Thyroid gland (tissue), 4 donors: Measurements from ENCODE around the gene TMEM59L.
"Not testable (repeated sequence)": the region's sequence is repeated elsewhere in the genome, so short reads cannot be mapped to it uniquely, and the experiment has no call there.

Experiments used
- POLR2A ChIP-seq, 2 donors: fragments of 450-650 bp; IDR thresholded peaks; one replicate each; pipeline ENCODE4 v1.6.1; 2017; ENCODE audit warnings: antibody characterized with exemption in 2 of 2, mild to moderate bottlenecking in 2 of 2, moderate library complexity in 1 of 2
- TF ChIP-seq, protein P1 (sequence below), 6 experiments: fragments of 200-600 bp in 3 of 6; fragments of 450-650 bp in 3 of 6; sonication (generic) in 3 of 6; IDR thresholded peaks; one replicate each; pipeline ENCODE4 v1.5.1; 2016 to 2019; ENCODE audit warnings: antibody characterized with exemption in 6 of 6, mild to moderate bottlenecking in 2 of 6, inconsistent platforms in 1 of 6, moderate library complexity in 1 of 6

DNA sequence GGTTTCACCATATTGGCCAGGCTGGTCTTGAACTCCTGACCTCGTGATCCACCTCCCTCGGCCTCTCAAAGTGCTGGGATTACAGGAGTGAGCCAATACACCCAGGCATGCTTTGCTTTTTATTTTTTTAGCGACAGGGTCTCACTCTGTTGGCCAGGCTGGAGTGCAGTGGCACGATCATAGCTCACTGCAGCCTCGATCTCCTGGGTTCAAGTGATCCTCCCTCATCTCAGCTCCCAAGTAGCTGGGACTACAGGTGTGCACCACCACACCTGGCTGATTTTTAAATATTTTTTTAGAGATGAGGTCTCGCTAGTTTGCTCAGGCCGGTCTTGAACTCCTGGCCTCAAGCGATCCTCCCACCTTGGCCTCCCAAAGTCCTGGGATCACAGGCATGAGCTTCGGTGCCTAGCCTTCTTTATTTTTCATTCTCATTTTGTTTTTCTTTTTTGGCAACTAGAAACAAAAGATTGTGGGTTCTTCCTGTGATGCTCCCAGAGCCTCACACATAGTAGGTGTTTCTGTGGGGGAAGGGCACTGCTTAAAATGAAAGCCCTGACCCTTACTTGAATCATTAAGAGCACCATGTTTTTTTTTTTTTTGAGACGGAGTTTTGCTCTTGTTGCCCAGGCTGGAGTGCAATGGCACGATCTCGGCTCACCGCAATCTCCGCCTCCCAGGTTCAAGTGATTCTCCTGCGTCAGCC, 11.8 kb upstream of the TMEM59L start:
- TF ChIP-seq, protein P1, sequence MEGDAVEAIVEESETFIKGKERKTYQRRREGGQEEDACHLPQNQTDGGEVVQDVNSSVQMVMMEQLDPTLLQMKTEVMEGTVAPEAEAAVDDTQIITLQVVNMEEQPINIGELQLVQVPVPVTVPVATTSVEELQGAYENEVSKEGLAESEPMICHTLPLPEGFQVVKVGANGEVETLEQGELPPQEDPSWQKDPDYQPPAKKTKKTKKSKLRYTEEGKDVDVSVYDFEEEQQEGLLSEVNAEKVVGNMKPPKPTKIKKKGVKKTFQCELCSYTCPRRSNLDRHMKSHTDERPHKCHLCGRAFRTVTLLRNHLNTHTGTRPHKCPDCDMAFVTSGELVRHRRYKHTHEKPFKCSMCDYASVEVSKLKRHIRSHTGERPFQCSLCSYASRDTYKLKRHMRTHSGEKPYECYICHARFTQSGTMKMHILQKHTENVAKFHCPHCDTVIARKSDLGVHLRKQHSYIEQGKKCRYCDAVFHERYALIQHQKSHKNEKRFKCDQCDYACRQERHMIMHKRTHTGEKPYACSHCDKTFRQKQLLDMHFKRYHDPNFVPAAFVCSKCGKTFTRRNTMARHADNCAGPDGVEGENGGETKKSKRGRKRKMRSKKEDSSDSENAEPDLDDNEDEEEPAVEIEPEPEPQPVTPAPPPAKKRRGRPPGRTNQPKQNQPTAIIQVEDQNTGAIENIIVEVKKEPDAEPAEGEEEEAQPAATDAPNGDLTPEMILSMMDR (IDR thresholded peaks at IDR 0.05), result not testable (repeated sequence)
- not testable (repeated sequence) for TF ChIP-seq POLR2A (IDR thresholded peaks at IDR 0.05)
